ENCODE data around the gene DCX.

The DCX gene

GRCh38 chrX:111411983-111412382, at the start of gene DCX:
Gene DCX (minus strand): TSS chrX:111412192. CDS start chrX:111410398, 1,794 bp downstream.
- DNase-seq (ENCODE audit: low read depth in 2 of 3, low spot score in 1 of 3): no peak

GRCh38 chrX:111460607-111461006, 48.6 kb upstream of the DCX start:
- no peak for DNase-seq (ENCODE audit: low read depth in 2 of 3, low spot score in 1 of 3)

- peak in 1 of 3 donors; percentile 3 for DNase-seq (ENCODE audit: low read depth in 2 of 3, low spot score in 1 of 3)
Measured at GRCh38 chrX:111447298-111447697, 35.3 kb upstream of the DCX start.

- peak in 1 of 3 donors; percentile 13 for DNase-seq (ENCODE audit: low read depth in 2 of 3, low spot score in 1 of 3)
Measured at GRCh38 chrX:111445485-111445884, 33.5 kb upstream of the DCX start.

GRCh38 chrX:111444881-111445280, 32.9 kb upstream of the DCX start:
- no peak for DNase-seq (ENCODE audit: low read depth in 2 of 3, low spot score in 1 of 3)

GRCh38 chrX:111443946-111444345, 32.0 kb upstream of the DCX start:
- no peak for DNase-seq (ENCODE audit: low read depth in 2 of 3, low spot score in 1 of 3)

GRCh38 chrX:111442791-111443190, 30.8 kb upstream of the DCX start:
- no peak for DNase-seq (ENCODE audit: low read depth in 2 of 3, low spot score in 1 of 3)

GRCh38 chrX:111435469-111435868, 23.5 kb upstream of the DCX start:
- no peak for DNase-seq (ENCODE audit: low read depth in 2 of 3, low spot score in 1 of 3)

GRCh38 chrX:111431001-111431400, 19.0 kb upstream of the DCX start:
- DNase-seq (ENCODE audit: low read depth in 2 of 3, low spot score in 1 of 3): no peak

- DNase-seq (ENCODE audit: low read depth in 2 of 3, low spot score in 1 of 3): no peak
Measured at GRCh38 chrX:111411557-111411956, 435 bp downstream of the DCX start.

GRCh38 chrX:111410590-111411078, 1.4 kb downstream of the DCX start:
- DNase-seq (ENCODE audit: low read depth in 2 of 3, low spot score in 1 of 3): no peak

GRCh38 chrX:111409326-111409725, 2.7 kb downstream of the DCX start:
- DNase-seq (ENCODE audit: low read depth in 2 of 3, low spot score in 1 of 3): no peak

- DNase-seq (ENCODE audit: low read depth in 2 of 3, low spot score in 1 of 3): no peak
Measured at GRCh38 chrX:111407948-111408347, 4.0 kb downstream of the DCX start.

GRCh38 chrX:111402344-111402743, 9.6 kb downstream of the DCX start:
- no peak for DNase-seq (ENCODE audit: low read depth in 2 of 3, low spot score in 1 of 3)

GRCh38 chrX:111395149-111395548, 16.8 kb downstream of the DCX start:
- no peak for DNase-seq (ENCODE audit: low read depth in 2 of 3, low spot score in 1 of 3)

GRCh38 chrX:111394569-111394968, 17.4 kb downstream of the DCX start:
- no peak for DNase-seq (ENCODE audit: low read depth in 2 of 3, low spot score in 1 of 3)

GRCh38 chrX:111387470-111388070, 24.4 kb downstream of the DCX start:
- no peak for DNase-seq (ENCODE audit: low read depth in 2 of 3, low spot score in 1 of 3)

- no peak for DNase-seq (ENCODE audit: low read depth in 2 of 3, low spot score in 1 of 3)
Measured at GRCh38 chrX:111386615-111387233, 25.3 kb downstream of the DCX start.

- no peak for DNase-seq (ENCODE audit: low read depth in 2 of 3, low spot score in 1 of 3)
Measured at GRCh38 chrX:111386077-111386476, 25.9 kb downstream of the DCX start.

- DNase-seq (ENCODE audit: low read depth in 2 of 3, low spot score in 1 of 3): no peak
Measured at GRCh38 chrX:111382277-111382676, 29.7 kb downstream of the DCX start.

GRCh38 chrX:111376897-111377578, 35.0 kb downstream of the DCX start:
- DNase-seq (ENCODE audit: low read depth in 2 of 3, low spot score in 1 of 3): no peak

GRCh38 chrX:111376486-111376885, 35.5 kb downstream of the DCX start:
- no peak for DNase-seq (ENCODE audit: low read depth in 2 of 3, low spot score in 1 of 3)
